ENCODE measurements around the gene POU2F3. TPM values are rescaled to one million over a fixed set of nuclear protein-coding genes. Genes with fewer than 3 reads are reported as not detected.

Gene POU2F3
- polyA plus RNA-seq, 1 donor (not counting 4 experiments of a cell fraction or from before 2014, with no cell fraction given): 0.96 TPM

- FAIRE-seq: no peak
Measured at GRCh38 chr11:120197251-120197891, 42.6 kb upstream of the POU2F3 start.

GRCh38 chr11:120197977-120198376 lies 42.0 kb upstream of the POU2F3 start:
- Histone ChIP-seq H3K4me2 (ENCODE audit: control insufficient read depth, extremely low read depth, insufficient read depth, low read depth, low read length) (no peak overlapping the region), H3K9me1 (ENCODE audit: control insufficient read depth, extremely low read depth, insufficient read depth, low read length) (no peaks in the 10 kb centered on the region), H3K4me1 (ENCODE audit: control insufficient read depth, extremely low read depth, insufficient read depth, low read length) (no peaks in the 10 kb centered on the region), H3K79me2 (ENCODE audit: control insufficient read depth, insufficient read depth, low read length) (no peaks in the 10 kb centered on the region), H3K9ac (ENCODE audit: control insufficient read depth, extremely low read depth, insufficient read depth, low read length) (no peak overlapping the region), H3K4me3 (ENCODE audit: control insufficient read depth in 2 of 3, extremely low read depth in 1 of 3, insufficient read depth in 2 of 3, low read depth in 1 of 3, low read length in 3 of 3) (no peak overlapping the region), H3K9me3 (ENCODE audit: control insufficient read depth, low read depth, low read length) (no peaks in the 10 kb centered on the region), H3K27ac (ENCODE audit: control insufficient read depth, insufficient read depth, low read length) (no peak overlapping the region), H4K20me1 (ENCODE audit: control insufficient read depth, extremely low read depth, insufficient read depth, low read length) (no peaks in the 10 kb centered on the region), H3K27me3 (ENCODE audit: control insufficient read depth, extremely low read depth, insufficient read depth, low read length) (peaks cover 17% of the 10 kb centered on the region), H2AFZ (ENCODE audit: control insufficient read depth, low read length) (no peak overlapping the region), H3K36me3 (ENCODE audit: control insufficient read depth in 2 of 2, extremely low read depth in 1 of 2, insufficient read depth in 2 of 2, low read length in 2 of 2) (no peaks in the 10 kb centered on the region)
- DNase-seq (ENCODE audit: low read depth, low spot score) (no peak), FAIRE-seq (no peak)
- dilution Hi-C loops (cut with MboI; ENCODE audit: extremely low pct_ligation_motif_present, low sequenced_read_pairs): no loop called here
- TF ChIP-seq CTCF (optimal IDR thresholded peaks at IDR 0.05 in 1 of 3, IDR thresholded peaks at IDR 0.05 in 1 of 3, conservative IDR thresholded peaks at IDR 0.05 in 1 of 3; ENCODE audit: extremely low read depth in 1 of 3, insufficient read depth in 2 of 3, low read length in 3 of 3) (no peak), EZH2 (IDR thresholded peaks at IDR 0.05; ENCODE audit: low read length) (no peak)

More at GRCh38 chr11:120197251-120197891, 42.6 kb upstream of the POU2F3 start:
- Histone ChIP-seq H3K79me2 (ENCODE audit: control insufficient read depth, insufficient read depth, low read length) (no peaks in the 10 kb centered on the region), H3K36me3 (ENCODE audit: control insufficient read depth in 2 of 2, extremely low read depth in 1 of 2, insufficient read depth in 2 of 2, low read length in 2 of 2) (no peaks in the 10 kb centered on the region), H3K4me2 (ENCODE audit: control insufficient read depth, extremely low read depth, insufficient read depth, low read depth, low read length) (no peak overlapping the region), H3K4me3 (ENCODE audit: control insufficient read depth in 2 of 3, extremely low read depth in 1 of 3, insufficient read depth in 2 of 3, low read depth in 1 of 3, low read length in 3 of 3) (no peak overlapping the region), H2AFZ (ENCODE audit: control insufficient read depth, low read length) (no peak overlapping the region), H3K9me1 (ENCODE audit: control insufficient read depth, extremely low read depth, insufficient read depth, low read length) (no peaks in the 10 kb centered on the region), H3K9me3 (ENCODE audit: control insufficient read depth, low read depth, low read length) (no peaks in the 10 kb centered on the region), H3K27me3 (ENCODE audit: control insufficient read depth, extremely low read depth, insufficient read depth, low read length) (peaks cover 19% of the 10 kb centered on the region), H3K27ac (ENCODE audit: control insufficient read depth, insufficient read depth, low read length) (no peak overlapping the region), H4K20me1 (ENCODE audit: control insufficient read depth, extremely low read depth, insufficient read depth, low read length) (no peaks in the 10 kb centered on the region), H3K4me1 (ENCODE audit: control insufficient read depth, extremely low read depth, insufficient read depth, low read length) (no peaks in the 10 kb centered on the region), H3K9ac (ENCODE audit: control insufficient read depth, extremely low read depth, insufficient read depth, low read length) (no peak overlapping the region)
- DNase-seq (ENCODE audit: low read depth, low spot score): no peak
- TF ChIP-seq CTCF (optimal IDR thresholded peaks at IDR 0.05 in 1 of 3, IDR thresholded peaks at IDR 0.05 in 1 of 3, conservative IDR thresholded peaks at IDR 0.05 in 1 of 3; ENCODE audit: extremely low read depth in 1 of 3, insufficient read depth in 2 of 3, low read length in 3 of 3) (no peak), EZH2 (IDR thresholded peaks at IDR 0.05; ENCODE audit: low read length) (no peak)
- dilution Hi-C loops (cut with MboI; ENCODE audit: extremely low pct_ligation_motif_present, low sequenced_read_pairs): no loop called here

All from keratinocyte (primary cell).